HepG2 (cell line): Measurements from ENCODE around the gene PFKFB4. TPM values are rescaled to one million over a fixed set of nuclear protein-coding genes. Genes with fewer than 3 reads are reported as not detected.

Source experiments
- AKNA ChIP-seq: sonication (generic); formaldehyde crosslinking; IDR thresholded peaks from 2 replicates; pipeline ENCODE4 v1.4.0; 2020; ENCODE audit warnings: missing genetic modification reagents, borderline replicate concordance
- ATF7 ChIP-seq, 2 experiments: fragments of 450-650 bp in 1 of 2; sonication (generic) in 1 of 2; formaldehyde crosslinking in 1 of 2; IDR thresholded peaks; 2 replicates each; pipeline versions ENCODE4 v1.4.0 to v1.6.1; 2016 to 2020; ENCODE audit warnings: antibody characterized with exemption in 1 of 2, mild to moderate bottlenecking in 1 of 2, missing genetic modification reagents in 1 of 2
- ATRX ChIP-seq: sonication (generic); formaldehyde crosslinking; IDR thresholded peaks from 2 replicates; pipeline ENCODE4 v1.4.0; 2020; ENCODE audit warnings: missing genetic modification reagents, borderline replicate concordance
- CHCHD3 ChIP-seq: sonication (generic); formaldehyde crosslinking; IDR thresholded peaks from 2 replicates; pipeline ENCODE4 v1.8.0; 2022; ENCODE audit warnings: mild to moderate bottlenecking, missing genetic modification reagents, moderate library complexity
- ELF1 ChIP-seq: sonication (generic); formaldehyde crosslinking; IDR thresholded peaks from 2 replicates; pipeline ENCODE4 v1.4.0; 2020; ENCODE audit warnings: missing genetic modification reagents
- GTF2F1 ChIP-seq: fragments of 150-350 bp; IDR thresholded peaks from 2 replicates; pipeline ENCODE4 v1.6.1; 2014; ENCODE audit warnings: low read length
- HNF4G ChIP-seq, 2 experiments: sonication (generic) in 1 of 2; formaldehyde crosslinking in 1 of 2; IDR thresholded peaks; 2 replicates each; pipeline versions ENCODE4 v1.4.0 to v1.6.1; 2011 to 2020; ENCODE audit warnings: borderline replicate concordance in 2 of 2, low read depth in 2 of 2, mild to moderate bottlenecking in 2 of 2, low read length in 1 of 2, missing genetic modification reagents in 1 of 2, moderate library complexity in 1 of 2
- HNRNPK ChIP-seq: fragments of 200-400 bp; formaldehyde crosslinking; IDR thresholded peaks from 2 replicates; pipeline ENCODE4 v1.6.1; 2018; ENCODE audit warnings: low read length, low read depth, moderate library complexity, mild to moderate bottlenecking; ENCODE audit not compliant: poor library complexity, severe bottlenecking
- MEF2D ChIP-seq: sonication (generic); formaldehyde crosslinking; IDR thresholded peaks from 2 replicates; pipeline ENCODE4 v1.5.1; 2020; ENCODE audit warnings: mild to moderate bottlenecking, missing genetic modification reagents
- RXRA ChIP-seq: sonication (generic); formaldehyde crosslinking; IDR thresholded peaks from 2 replicates; pipeline ENCODE4 v1.5.1; 2020; ENCODE audit warnings: missing genetic modification reagents
- SMAD1 ChIP-seq: sonication (generic); formaldehyde crosslinking; IDR thresholded peaks from 2 replicates; pipeline ENCODE4 v1.4.0; 2020; ENCODE audit warnings: missing genetic modification reagents, low read depth, mild to moderate bottlenecking, borderline replicate concordance
- SSRP1 ChIP-seq: IDR thresholded peaks from 2 replicates; pipeline ENCODE4 v1.6.1; 2016; ENCODE audit warnings: control low read depth
- TBX3 ChIP-seq: fragments of 450-650 bp; IDR thresholded peaks from 2 replicates; pipeline ENCODE4 v1.6.1; 2017; ENCODE audit warnings: antibody characterized with exemption, mild to moderate bottlenecking, inconsistent platforms, borderline replicate concordance
- THAP9 ChIP-seq: sonication (generic); formaldehyde crosslinking; IDR thresholded peaks from 2 replicates; pipeline ENCODE4; 2020; ENCODE audit warnings: missing genetic modification reagents, mild to moderate bottlenecking, borderline replicate concordance
- THYN1 ChIP-seq: sonication (generic); formaldehyde crosslinking; IDR thresholded peaks from 2 replicates; pipeline ENCODE4 v1.8.1; 2023; ENCODE audit warnings: low read depth, mild to moderate bottlenecking, moderate library complexity, missing genetic modification reagents, borderline replicate concordance
- ZFYVE20 ChIP-seq: sonication (generic); formaldehyde crosslinking; IDR thresholded peaks from 2 replicates; pipeline ENCODE4 v1.8.0; 2023; ENCODE audit warnings: low read depth, mild to moderate bottlenecking, moderate library complexity, missing genetic modification reagents, borderline replicate concordance
- ZNF251 ChIP-seq: sonication (generic); formaldehyde crosslinking; IDR thresholded peaks from 2 replicates; pipeline ENCODE4 v1.9.0; 2021; ENCODE audit warnings: mild to moderate bottlenecking, missing genetic modification reagents
- ZNF329 ChIP-seq: sonication (generic); formaldehyde crosslinking; IDR thresholded peaks from 2 replicates; pipeline ENCODE4 v1.9.0; 2021; ENCODE audit warnings: low read depth, mild to moderate bottlenecking, missing genetic modification reagents
- ZNF569 ChIP-seq: sonication (generic); formaldehyde crosslinking; IDR thresholded peaks from 2 replicates; pipeline ENCODE4 v1.5.0; 2020; ENCODE audit warnings: mild to moderate bottlenecking, missing genetic modification reagents, moderate library complexity, borderline replicate concordance
- ZNF572 ChIP-seq: sonication (generic); formaldehyde crosslinking; IDR thresholded peaks from 2 replicates; pipeline ENCODE4 v1.5.1; 2020; ENCODE audit warnings: mild to moderate bottlenecking, missing genetic modification reagents
- ZNF790 ChIP-seq: sonication (generic); formaldehyde crosslinking; IDR thresholded peaks from 2 replicates; pipeline ENCODE4 v1.8.0; 2022; ENCODE audit warnings: missing genetic modification reagents, mild to moderate bottlenecking, borderline replicate concordance
- polyA plus RNA-seq, 8 experiments: library from polyadenylated mRNA; depleted of rRNA in 3 of 8; stranded (reverse) in 7 of 8; unstranded in 1 of 8; fragments of >200 nt; fragmentation: Illumina TruSeq in 4 of 8; extraction: Trizol in 4 of 8; gene quantifications; 2 replicates each; pipeline versions ENCODE4 v1.2.1 to v1.2.3, GENCODE V29; 2011 to 2016; ENCODE audit warnings: low read depth in 4 of 8, missing spikeins in 1 of 8, mixed read lengths in 1 of 8; ENCODE audit not compliant: insufficient read depth in 1 of 8
- total RNA-seq, 5 experiments: library from RNA; depleted of rRNA; stranded (reverse); fragments of >200 nt; fragmentation: Illumina TruSeq; extraction: Trizol; gene quantifications; 2 replicates each; pipeline ENCODE4 v1.2.3, GENCODE V29; 2016; ENCODE audit warnings: low read depth in 1 of 5

PFKFB4 gene
- total and polyA plus RNA-seq, 2 of the 13 experiments (the other 11 are each of a cell fraction or from before 2014, with no cell fraction given) = 7.1 to 103 TPM

GRCh38 chr3:48556796-48557626, at the start of gene PFKFB4 (continued):
- TF ChIP-seq THYN1 (CRISPR knock-in tag) (no peak), AKNA (no peak), HNRNPK (peak; percentile 40), ZNF329 (CRISPR knock-in tag) (peak; percentile 71; the same call in 1 of the 2 replicates), ATF7 (IDR thresholded peaks at IDR 0.05) (no peak), ATF7 (CRISPR knock-in tag; IDR thresholded peaks at IDR 0.05) (no peak), ZNF251 (CRISPR knock-in tag) (no peak), CHCHD3 (CRISPR knock-in tag) (no peak), SMAD1 (no peak), SSRP1 (CRISPR knock-in tag) (no peak), ATRX (CRISPR knock-in tag) (no peak), ZNF569 (CRISPR knock-in tag) (no peak), RXRA (CRISPR knock-in tag) (peak; percentile 62; the same call in 1 of the 2 replicates), THAP9 (no peak; the same call in 1 of the 2 replicates), MEF2D (CRISPR knock-in tag) (peak; percentile 81), TBX3 (no peak), ZNF572 (peak; percentile 84; the same call in 1 of the 2 replicates), HNF4G (IDR thresholded peaks at IDR 0.05; ENCODE audit: borderline replicate concordance, low read depth, low read length) (0 out of 2 replicates have a peak, but pooled peaks have one; percentile 8), HNF4G (CRISPR knock-in tag; IDR thresholded peaks at IDR 0.05; ENCODE audit: borderline replicate concordance, low read depth) (no peak), ZNF790 (CRISPR knock-in tag) (no peak), ZFYVE20 (no peak), GTF2F1 (no peak), ELF1 (CRISPR knock-in tag) (peak; percentile 65)
